ENCODE results near the gene RFWD3. TPM values are rescaled to one million over a fixed set of nuclear protein-coding genes. Genes with fewer than 3 reads are reported as not detected.
A peak's percentile ranks its signal among the peaks of the same experiment; 100 is the strongest.

RFWD3 gene
- total RNA-seq, 6 experiments from 2014 or later = 5.4 to 10.3 (median 7.3) TPM

- intact Hi-C loops (cut with DNase I) = no loop called here
- Histone ChIP-seq H3K4me3 (no peak overlapping the region), H3K4me1 (peaks cover 0 to 13% (median 0%) of the 10 kb centered on the region in 4 donors), H3K27me3 (no peaks in the 10 kb centered on the region), H3K27ac (no peak overlapping the region), H3K9me3 (no peaks in the 10 kb centered on the region), H3K36me3 (peaks cover 0 to 19% (median 5%) of the 10 kb centered on the region in 4 donors)
- TF ChIP-seq POLR2A (IDR thresholded peaks at IDR 0.05) (no peak), CTCF (IDR thresholded peaks at IDR 0.05) (no peak)
- DNase-seq = no peak
- WGBS (ENCODE audit: insufficient coverage, low coverage, low lambda C conversion rate, missing lambda C conversion rate) = 70% methylated on average over 1 of the region's 1 CpG
- ATAC-seq = no peak
These were observed 16.7 kb downstream of the RFWD3 start for GRCh38 chr16:74649839-74650504.

GRCh38 chr16:74641969-74642368, 24.7 kb downstream of the RFWD3 start:
- intact Hi-C loops (cut with DNase I) = no loop called here
- WGBS (ENCODE audit: insufficient coverage, low coverage, low lambda C conversion rate, missing lambda C conversion rate) = 96% methylated on average over 8 of the region's 8 CpGs
- H3K9me3 ChIP-seq = no peaks in the 10 kb centered on the region
- peaks cover 0 to 24% (median 10%) of the 10 kb centered on the region in 4 donors for H3K36me3 ChIP-seq
- DNase-seq = no peak
- peaks cover 0 to 18% (median 5%) of the 10 kb centered on the region in 4 donors for H3K4me1 ChIP-seq
- no peaks in the 10 kb centered on the region for H3K27me3 ChIP-seq
- ATAC-seq = no peak
- TF ChIP-seq POLR2A (IDR thresholded peaks at IDR 0.05) (no peak), CTCF (IDR thresholded peaks at IDR 0.05) (no peak)
- H3K4me3 ChIP-seq = no peak overlapping the region
- no peak overlapping the region for H3K27ac ChIP-seq

- Histone ChIP-seq H3K4me3 (no peak overlapping the region), H3K36me3 (peaks cover 0 to 7% (median 3%) of the 10 kb centered on the region in 4 donors), H3K27me3 (no peaks in the 10 kb centered on the region), H3K9me3 (no peaks in the 10 kb centered on the region), H3K4me1 (peaks cover 0 to 32% (median 12%) of the 10 kb centered on the region in 4 donors), H3K27ac (peak overlapping the region; percentile 15 to 78 (median 68))
- TF ChIP-seq CTCF (IDR thresholded peaks at IDR 0.05) = no peak
- TF ChIP-seq POLR2A (IDR thresholded peaks at IDR 0.05) = no peak
- DNase-seq = no peak
- ATAC-seq = peak; percentile 57 to 68 (median 62)
- intact Hi-C loops (cut with DNase I) = no loop called here
- WGBS (ENCODE audit: insufficient coverage, low coverage, low lambda C conversion rate, missing lambda C conversion rate) = 13% methylated on average over 7 of the region's 7 CpGs
These were observed 28.8 kb downstream of the RFWD3 start for GRCh38 chr16:74637742-74638453.

- WGBS (ENCODE audit: insufficient coverage, low coverage, low lambda C conversion rate, missing lambda C conversion rate) = 24% methylated on average over 5 of the region's 5 CpGs
- peaks cover 0 to 32% (median 12%) of the 10 kb centered on the region in 4 donors for H3K4me1 ChIP-seq
- H3K27me3 ChIP-seq = no peaks in the 10 kb centered on the region
- intact Hi-C loops (cut with DNase I) = no loop called here
- H3K4me3 ChIP-seq = no peak overlapping the region
- H3K9me3 ChIP-seq = no peaks in the 10 kb centered on the region
- H3K36me3 ChIP-seq = peaks cover 0 to 21% (median 6%) of the 10 kb centered on the region in 4 donors
- peak overlapping the region; percentile 39 to 83 (median 78) for H3K27ac ChIP-seq
- peak in 1 of 3 donors; percentile 51 for DNase-seq
- peak; percentile 85 to 89 (median 86) for ATAC-seq
- TF ChIP-seq CTCF (IDR thresholded peaks at IDR 0.05) (no peak), POLR2A (IDR thresholded peaks at IDR 0.05) (no peak)
These were observed 31.4 kb downstream of the RFWD3 start for GRCh38 chr16:74635303-74635702.

All from right lobe of liver (tissue), 6 donors.